ENCODE measurements around the gene MMADHC.

DNA sequence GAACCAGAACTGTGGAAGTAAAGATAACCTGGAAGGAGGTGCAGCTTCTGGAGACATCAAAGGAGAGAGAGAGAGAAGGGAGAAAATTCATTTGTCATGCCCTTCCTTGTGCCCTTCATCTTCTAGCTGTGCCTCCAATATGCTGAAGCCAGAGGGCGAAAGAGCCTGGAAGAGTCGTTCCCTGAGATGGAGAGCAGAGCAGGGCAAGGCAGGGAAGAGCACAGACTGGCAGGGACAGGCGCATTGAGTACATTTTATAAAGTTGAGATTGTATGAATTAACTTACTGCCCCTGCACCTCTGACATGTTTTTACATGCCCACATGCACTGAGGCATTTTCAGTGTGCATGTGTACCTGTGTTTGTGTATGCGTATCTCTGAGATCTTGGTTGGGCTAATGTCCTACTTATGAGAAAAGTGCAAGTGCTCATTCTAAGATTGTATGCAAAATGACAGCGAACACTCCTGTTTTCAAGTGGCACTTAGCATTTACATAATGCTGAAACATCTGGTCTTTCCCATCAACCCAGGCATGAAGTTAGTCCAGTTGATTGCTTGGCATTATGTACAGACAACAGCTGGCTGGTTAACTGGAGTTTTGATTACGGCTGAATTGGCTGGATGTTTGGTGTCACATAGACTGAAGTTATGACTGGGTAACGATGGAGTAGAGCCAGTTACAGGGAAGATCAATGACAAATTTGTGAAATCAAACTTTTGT, 23.7 kb upstream of the MMADHC start:
- TF ChIP-seq YY1 (IDR thresholded peaks at IDR 0.05; ENCODE audit: insufficient read depth, insufficient read length), result no peak
- TF ChIP-seq ZNF274 (IDR thresholded peaks at IDR 0.05; ENCODE audit: low read depth, low read length), result no peak
- no peak for TF ChIP-seq SUZ12 (IDR thresholded peaks at IDR 0.05; ENCODE audit: extremely low read depth, insufficient read depth, insufficient read length)
